HG02938 (cell line): Measurements from ENCODE around the gene CCZ1.
"Not testable (repeated sequence)": the region's sequence is repeated elsewhere in the genome, so short reads cannot be mapped to it uniquely, and the experiment has no call there.

Source experiments
- ATAC-seq: cut with Tn5 transposase; IDR thresholded peaks from one replicate; pipeline ENCODE4 v1.9.1; 2021; ENCODE audit warnings: mild to moderate bottlenecking, moderate library complexity; ENCODE audit not compliant: unreplicated experiment

Gene CCZ1

GRCh38 chr7:5898480-5899224 is at the start of gene CCZ1:
Gene CCZ1, plus strand, starts transcription at chr7:5898733. Its CDS starts 67 bp downstream, at chr7:5898800.
- ATAC-seq, result peak; percentile 81

GRCh38 chr7:5850944-5851343 is 47.6 kb upstream of the CCZ1 start:
- ATAC-seq, result no peak

- no peak for ATAC-seq
These were observed 43.8 kb upstream of the CCZ1 start for GRCh38 chr7:5854738-5855137.

- ATAC-seq, result not testable (repeated sequence)
These were observed 41.4 kb upstream of the CCZ1 start for GRCh38 chr7:5857041-5857575.

- ATAC-seq, result not testable (repeated sequence)
These were observed 40.0 kb upstream of the CCZ1 start for GRCh38 chr7:5858494-5858893.

- not testable (repeated sequence) for ATAC-seq
These were observed 37.3 kb upstream of the CCZ1 start for GRCh38 chr7:5861281-5861680.

- ATAC-seq, result not testable (repeated sequence)
These were observed 35.7 kb upstream of the CCZ1 start for GRCh38 chr7:5862753-5863366.

- ATAC-seq, result not testable (repeated sequence)
These were observed 33.1 kb upstream of the CCZ1 start for GRCh38 chr7:5865279-5865931.

GRCh38 chr7:5867060-5867459 is 31.5 kb upstream of the CCZ1 start:
- ATAC-seq, result no peak

GRCh38 chr7:5868928-5869341 is 29.6 kb upstream of the CCZ1 start:
- ATAC-seq, result not testable (repeated sequence)

- no peak for ATAC-seq
These were observed 28.8 kb upstream of the CCZ1 start for GRCh38 chr7:5869691-5870090.

GRCh38 chr7:5870311-5870710 is 28.2 kb upstream of the CCZ1 start:
- ATAC-seq, result no peak

- ATAC-seq, result no peak
These were observed 26.2 kb upstream of the CCZ1 start for GRCh38 chr7:5872326-5872725.

GRCh38 chr7:5879591-5879990 is 18.9 kb upstream of the CCZ1 start:
- ATAC-seq, result not testable (repeated sequence)

GRCh38 chr7:5880106-5880505 is 18.4 kb upstream of the CCZ1 start:
- not testable (repeated sequence) for ATAC-seq

- not testable (repeated sequence) for ATAC-seq
These were observed 14.1 kb upstream of the CCZ1 start for GRCh38 chr7:5884431-5884830.

GRCh38 chr7:5888021-5888420 is 10.5 kb upstream of the CCZ1 start:
- ATAC-seq, result not testable (repeated sequence)

- not testable (repeated sequence) for ATAC-seq
These were observed 8.3 kb upstream of the CCZ1 start for GRCh38 chr7:5890244-5890643.

- no peak for ATAC-seq
These were observed 6.0 kb upstream of the CCZ1 start for GRCh38 chr7:5892498-5892897.

GRCh38 chr7:5897369-5897919 is 1.1 kb upstream of the CCZ1 start:
- ATAC-seq, result not testable (repeated sequence)

GRCh38 chr7:5903002-5903401 is 4.5 kb downstream of the CCZ1 start:
- not testable (repeated sequence) for ATAC-seq
